Gastrocnemius medialis (tissue), 4 donors: Measurements from ENCODE around the gene ABL1. TPM values are rescaled to one million over a fixed set of nuclear protein-coding genes. Genes with fewer than 3 reads are reported as not detected.

Source experiments
- ATAC-seq, 2 donors: fragments of 150-250 bp; one replicate each; pipeline ENCODE4 v1.9.1; 2016
- DNase-seq, 2 donors: peaks; one replicate each; pipeline ENCODE4 v3.0.0-alpha.2; 2019
- H3K27ac ChIP-seq, 4 donors: fragments of 200-600 bp; sonication (generic); 1 replicate in 1 of 4; 2 replicates in 3 of 4; pipeline ENCODE4 v1.5.1; 2016 to 2018; ENCODE audit warnings: mild to moderate bottlenecking in 2 of 4, moderate library complexity in 1 of 4
- H3K27me3 ChIP-seq, 3 donors: fragments of 200-600 bp; sonication (generic) in 2 of 3; 1 replicate in 1 of 3; 2 replicates in 2 of 3; pipeline versions ENCODE4 v1.5.1 to v1.6.0; 2016 to 2019; ENCODE audit warnings: mild to moderate bottlenecking in 1 of 3, moderate library complexity in 1 of 3
- H3K36me3 ChIP-seq, 2 donors: fragments of 200-600 bp; sonication (generic) in 1 of 2; one replicate each; pipeline ENCODE4 v1.5.1; 2017 to 2018
- H3K4me1 ChIP-seq, 2 donors: fragments of 200-600 bp; sonication (generic) in 1 of 2; one replicate each; pipeline ENCODE4 v1.5.1; 2016 to 2017; ENCODE audit warnings: mild to moderate bottlenecking in 2 of 2
- H3K4me3 ChIP-seq, 4 donors: fragments of 200-600 bp; sonication (generic) in 3 of 4; 1 replicate in 1 of 4; 2 replicates in 3 of 4; pipeline ENCODE4 v1.5.1; 2016 to 2019; ENCODE audit warnings: mild to moderate bottlenecking in 2 of 4
- H3K9me3 ChIP-seq, 3 donors: fragments of 200-600 bp; sonication (generic) in 2 of 3; 1 replicate in 1 of 3; 2 replicates in 2 of 3; pipeline ENCODE4 v1.5.1; 2016 to 2019
- POLR2A ChIP-seq, 2 donors: fragments of 450-650 bp; IDR thresholded peaks; one replicate each; pipeline ENCODE4 v1.6.1; 2017; ENCODE audit warnings: antibody characterized with exemption in 2 of 2, mild to moderate bottlenecking in 2 of 2, moderate library complexity in 2 of 2
- in situ Hi-C, 4 donors: fragments of 200-750 bp; cut with MboI; loops; one replicate each; pipeline versions ENCODE4 v1.15.0 to v1.8.0; 2017; ENCODE audit warnings: low sequenced_read_pairs in 4 of 4
- intact Hi-C: fragments of 100-400 bp; cut with DNase I; formaldehyde crosslinking; loops from one replicate; pipeline ENCODE4 v1.15.1; 2023; ENCODE audit warnings: low total_unique reads
- total RNA-seq, 4 donors: library from RNA; depleted of rRNA; stranded (reverse); fragments of >200 nt; gene quantifications; one replicate each; pipeline versions ENCODE4 v1.1.0 to v1.2.3, GENCODE V29; 2016
- TF ChIP-seq, protein P1 (sequence below), 5 experiments: fragments of 450-650 bp in 3 of 5; fragments of 200-600 bp in 2 of 5; sonication (generic) in 2 of 5; IDR thresholded peaks in 4 of 5; conservative IDR thresholded peaks in 1 of 5; 1 replicate in 4 of 5; 2 replicates in 1 of 5; pipeline ENCODE4 v1.5.1; 2016 to 2019; ENCODE audit warnings: antibody characterized with exemption in 5 of 5, mild to moderate bottlenecking in 3 of 5, moderate library complexity in 3 of 5

ABL1 gene
- total RNA-seq, 4 donors from 2014 or later: 22.8 to 55.5 (median 28.5) TPM

DNA sequence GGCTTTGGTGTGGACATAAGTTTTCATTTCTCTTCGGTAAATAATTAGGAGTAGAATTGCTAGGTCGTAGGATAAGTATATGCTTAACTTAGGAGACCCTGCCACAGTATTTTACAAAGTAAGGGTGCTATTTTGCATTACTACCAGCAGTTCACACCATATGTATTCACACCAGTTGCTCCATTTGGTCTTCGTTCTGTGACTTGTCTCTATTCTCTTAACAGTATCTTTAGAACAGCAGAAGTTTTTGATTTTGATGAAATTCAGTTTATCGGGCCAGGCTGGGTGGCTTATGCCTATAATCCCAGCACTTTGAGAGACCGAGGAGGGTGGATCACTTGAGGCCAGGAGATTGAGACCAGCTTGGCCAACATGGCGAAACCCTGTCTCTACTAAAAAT is 17.1 kb upstream of the ABL1 start:
- H3K36me3 ChIP-seq: no peaks in the 10 kb centered on the region
- intact Hi-C loops: no loop called here
- H3K9me3 ChIP-seq: no peaks in the 10 kb centered on the region
- H3K4me3 ChIP-seq: no peak overlapping the region
- DNase-seq (no peak), ATAC-seq (no peak)
- no peaks in the 10 kb centered on the region for H3K27me3 ChIP-seq
- no peaks in the 10 kb centered on the region for H3K4me1 ChIP-seq
- no peak for TF ChIP-seq POLR2A (IDR thresholded peaks at IDR 0.05)
- TF ChIP-seq, protein P1, sequence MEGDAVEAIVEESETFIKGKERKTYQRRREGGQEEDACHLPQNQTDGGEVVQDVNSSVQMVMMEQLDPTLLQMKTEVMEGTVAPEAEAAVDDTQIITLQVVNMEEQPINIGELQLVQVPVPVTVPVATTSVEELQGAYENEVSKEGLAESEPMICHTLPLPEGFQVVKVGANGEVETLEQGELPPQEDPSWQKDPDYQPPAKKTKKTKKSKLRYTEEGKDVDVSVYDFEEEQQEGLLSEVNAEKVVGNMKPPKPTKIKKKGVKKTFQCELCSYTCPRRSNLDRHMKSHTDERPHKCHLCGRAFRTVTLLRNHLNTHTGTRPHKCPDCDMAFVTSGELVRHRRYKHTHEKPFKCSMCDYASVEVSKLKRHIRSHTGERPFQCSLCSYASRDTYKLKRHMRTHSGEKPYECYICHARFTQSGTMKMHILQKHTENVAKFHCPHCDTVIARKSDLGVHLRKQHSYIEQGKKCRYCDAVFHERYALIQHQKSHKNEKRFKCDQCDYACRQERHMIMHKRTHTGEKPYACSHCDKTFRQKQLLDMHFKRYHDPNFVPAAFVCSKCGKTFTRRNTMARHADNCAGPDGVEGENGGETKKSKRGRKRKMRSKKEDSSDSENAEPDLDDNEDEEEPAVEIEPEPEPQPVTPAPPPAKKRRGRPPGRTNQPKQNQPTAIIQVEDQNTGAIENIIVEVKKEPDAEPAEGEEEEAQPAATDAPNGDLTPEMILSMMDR (IDR thresholded peaks at IDR 0.05 in 4 of 5, conservative IDR thresholded peaks at IDR 0.05 in 1 of 5): no peak
- in situ Hi-C loops: no loop called here
- H3K27ac ChIP-seq: no peak overlapping the region

DNA sequence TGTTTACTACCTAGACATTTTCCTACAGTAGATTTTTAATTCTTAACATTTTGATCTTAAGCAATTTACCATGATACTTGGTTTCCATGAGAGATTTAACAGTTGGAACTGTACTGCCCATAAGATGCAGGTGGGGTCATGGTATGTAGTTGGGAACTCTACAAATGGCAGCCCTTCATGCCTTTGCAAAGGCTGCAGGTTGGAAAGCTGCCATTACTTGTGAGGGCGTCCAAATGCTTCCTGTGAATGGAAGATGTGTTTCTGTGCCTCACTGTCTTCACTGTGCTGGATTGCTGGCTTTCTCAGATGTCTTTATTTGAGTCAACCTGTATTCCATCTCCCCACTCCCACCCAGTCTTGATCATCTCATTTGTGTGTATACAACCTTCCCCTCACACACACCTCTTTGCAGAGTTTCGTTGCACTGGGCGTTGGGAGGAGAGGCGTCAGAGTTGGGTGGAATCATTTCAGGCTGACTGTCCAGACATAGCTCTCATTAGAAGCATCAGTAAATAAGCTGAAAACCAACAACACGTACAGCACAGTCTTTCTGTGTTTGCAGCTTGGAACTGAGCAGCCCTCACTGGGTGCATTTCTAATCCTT is 14.8 kb upstream of the ABL1 start:
- no peak for TF ChIP-seq POLR2A (IDR thresholded peaks at IDR 0.05)
- TF ChIP-seq, protein P1 (IDR thresholded peaks at IDR 0.05 in 4 of 5, conservative IDR thresholded peaks at IDR 0.05 in 1 of 5): no peak
- Histone ChIP-seq H3K4me1 (peaks cover 22% of the 10 kb centered on the region in 2 donors), H3K36me3 (no peaks in the 10 kb centered on the region), H3K27me3 (no peaks in the 10 kb centered on the region), H3K9me3 (no peaks in the 10 kb centered on the region), H3K27ac (no peak overlapping the region), H3K4me3 (no peak overlapping the region)
- DNase-seq (no peak), ATAC-seq (no peak)
- in situ Hi-C loops (no loop called here), intact Hi-C loops (no loop called here)

DNA sequence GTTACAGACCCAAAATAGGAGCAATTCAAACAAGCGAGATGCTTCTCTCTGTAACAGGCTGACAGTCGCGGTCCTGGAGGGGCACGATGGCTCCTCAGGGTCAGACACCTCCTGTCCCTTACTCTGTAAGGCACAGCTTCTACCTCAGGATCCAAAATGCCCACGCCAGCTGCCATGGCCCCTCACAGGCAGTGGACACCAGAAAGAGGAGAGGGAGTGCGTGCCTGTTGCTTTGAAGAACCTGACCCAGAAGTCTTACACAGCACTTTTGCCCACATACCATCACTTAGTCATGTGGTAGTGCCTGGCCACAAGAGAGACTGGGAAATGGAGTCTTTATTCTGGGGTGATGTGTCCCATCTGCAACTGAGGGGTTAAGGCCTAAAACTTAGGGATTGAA is 11.6 kb upstream of the ABL1 start:
- peak overlapping the region; percentile 56 to 70 (median 64) for H3K27ac ChIP-seq
- peak; percentile 72 to 80 for ATAC-seq
- no peaks in the 10 kb centered on the region for H3K36me3 ChIP-seq
- intact Hi-C loops: no loop called here
- no peaks in the 10 kb centered on the region for H3K27me3 ChIP-seq
- in situ Hi-C loops: no loop called here
- no peak overlapping the region for H3K4me3 ChIP-seq
- TF ChIP-seq, protein P1 (IDR thresholded peaks at IDR 0.05 in 4 of 5, conservative IDR thresholded peaks at IDR 0.05 in 1 of 5): no peak
- no peak for TF ChIP-seq POLR2A (IDR thresholded peaks at IDR 0.05)
- H3K9me3 ChIP-seq: no peaks in the 10 kb centered on the region
- peaks cover 29 to 33% of the 10 kb centered on the region in 2 donors for H3K4me1 ChIP-seq
- DNase-seq: no peak

GRCh38 chr9:130824079-130824478 is 11.0 kb upstream of the ABL1 start:
- Histone ChIP-seq H3K4me3 (no peak overlapping the region), H3K36me3 (no peaks in the 10 kb centered on the region), H3K27me3 (no peaks in the 10 kb centered on the region), H3K4me1 (peaks cover 29 to 33% of the 10 kb centered on the region in 2 donors), H3K9me3 (no peaks in the 10 kb centered on the region), H3K27ac (peak overlapping the region; percentile 56 to 70 (median 64))
- DNase-seq (no peak), ATAC-seq (no peak)
- intact Hi-C loops (no loop called here), in situ Hi-C loops (no loop called here)
- no peak for TF ChIP-seq POLR2A (IDR thresholded peaks at IDR 0.05)
- TF ChIP-seq, protein P1 (IDR thresholded peaks at IDR 0.05 in 4 of 5, conservative IDR thresholded peaks at IDR 0.05 in 1 of 5): no peak
